Measurements from ENCODE around the gene SMYD5.

GRCh38 chr2:73232403-73233153 lies 18.5 kb downstream of the SMYD5 start:
- no peak for TF ChIP-seq CTCF (IDR thresholded peaks at IDR 0.05)
- no peak for TF ChIP-seq EZH2 (IDR thresholded peaks at IDR 0.05; ENCODE audit: borderline replicate concordance, insufficient read depth, low read depth, low read length, poor library complexity, severe bottlenecking)

Measured in B cell (primary cell).